PFSK-1 (cell line): ENCODE results near the gene FBXO24.

Source experiments
- POLR2AphosphoS5 ChIP-seq: IDR thresholded peaks from 2 replicates; pipeline ENCODE4 v1.6.1; 2012; ENCODE audit warnings: low read depth, mild to moderate bottlenecking, control low read depth, low read length, moderate library complexity
- REST ChIP-seq, 2 experiments: IDR thresholded peaks; 2 replicates each; pipeline versions ENCODE4 v1.6.1 to v1.8.0; 2011 to 2012; ENCODE audit warnings: low read depth in 2 of 2, low read length in 2 of 2, control low read depth in 1 of 2, inconsistent platforms in 1 of 2, mild to moderate bottlenecking in 1 of 2, moderate library complexity in 1 of 2; ENCODE audit not compliant: insufficient read depth in 1 of 2
- SIN3A ChIP-seq: IDR thresholded peaks from 2 replicates; pipeline ENCODE4 v1.6.1; 2012; ENCODE audit warnings: mild to moderate bottlenecking, low read length, moderate library complexity, borderline replicate concordance; ENCODE audit not compliant: insufficient read depth
- TAF1 ChIP-seq: IDR thresholded peaks from 2 replicates; pipeline ENCODE4 v1.6.1; 2012; ENCODE audit warnings: low read length, control low read depth, borderline replicate concordance; ENCODE audit not compliant: insufficient read depth

GRCh38 chr7:100627238-100627549 is 41.1 kb downstream of the FBXO24 start:
- TF ChIP-seq POLR2AphosphoS5 (no peak), REST (IDR thresholded peaks at IDR 0.05; ENCODE audit: insufficient read depth in 1 of 2, low read depth in 2 of 2, low read length in 2 of 2) (no peak), TAF1 (no peak), SIN3A (no peak)
